Stimulated activated CD8-positive, alpha-beta memory T cell treated with anti-CD3 and anti-CD28 coated beads, Interleukin-4, amount 100 ng/mL, for 4 hours (primary cell): Measurements from ENCODE around the gene KHDC3L.

ENCODE experiments used
- DNase-seq, 2 donors: peaks; one replicate each; pipeline ENCODE4 v3.0.0-alpha.2; 2020; ENCODE audit warnings: low read depth in 2 of 2, low spot score in 1 of 2

KHDC3L gene, protein sequence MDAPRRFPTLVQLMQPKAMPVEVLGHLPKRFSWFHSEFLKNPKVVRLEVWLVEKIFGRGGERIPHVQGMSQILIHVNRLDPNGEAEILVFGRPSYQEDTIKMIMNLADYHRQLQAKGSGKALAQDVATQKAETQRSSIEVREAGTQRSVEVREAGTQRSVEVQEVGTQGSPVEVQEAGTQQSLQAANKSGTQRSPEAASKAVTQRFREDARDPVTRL

DNA sequence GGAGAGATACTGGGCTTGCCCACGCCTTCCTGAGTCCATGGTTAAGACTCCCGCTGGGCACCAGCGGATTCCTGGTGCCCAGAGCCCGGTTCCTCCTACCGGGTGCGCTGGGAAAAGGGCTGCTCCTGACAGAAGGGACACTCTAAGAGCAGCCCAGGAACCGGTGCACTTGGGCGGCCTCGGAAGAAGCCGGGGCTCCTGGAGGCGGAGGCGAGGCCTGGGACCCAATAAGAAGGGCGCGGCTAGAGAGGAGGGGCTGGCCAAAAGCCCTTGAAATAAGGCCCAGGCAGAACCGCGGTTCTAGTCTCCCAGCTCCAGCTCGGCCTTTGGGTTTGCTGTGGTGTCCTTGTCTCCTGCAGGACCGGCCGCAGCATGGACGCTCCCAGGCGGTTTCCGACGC, at the start of gene KHDC3L:
Gene KHDC3L (plus strand): TSS at position 301 of the 400 bp plus-strand sequence. CDS start 72 bp downstream, at position 373.
- DNase-seq, result no peak

DNA sequence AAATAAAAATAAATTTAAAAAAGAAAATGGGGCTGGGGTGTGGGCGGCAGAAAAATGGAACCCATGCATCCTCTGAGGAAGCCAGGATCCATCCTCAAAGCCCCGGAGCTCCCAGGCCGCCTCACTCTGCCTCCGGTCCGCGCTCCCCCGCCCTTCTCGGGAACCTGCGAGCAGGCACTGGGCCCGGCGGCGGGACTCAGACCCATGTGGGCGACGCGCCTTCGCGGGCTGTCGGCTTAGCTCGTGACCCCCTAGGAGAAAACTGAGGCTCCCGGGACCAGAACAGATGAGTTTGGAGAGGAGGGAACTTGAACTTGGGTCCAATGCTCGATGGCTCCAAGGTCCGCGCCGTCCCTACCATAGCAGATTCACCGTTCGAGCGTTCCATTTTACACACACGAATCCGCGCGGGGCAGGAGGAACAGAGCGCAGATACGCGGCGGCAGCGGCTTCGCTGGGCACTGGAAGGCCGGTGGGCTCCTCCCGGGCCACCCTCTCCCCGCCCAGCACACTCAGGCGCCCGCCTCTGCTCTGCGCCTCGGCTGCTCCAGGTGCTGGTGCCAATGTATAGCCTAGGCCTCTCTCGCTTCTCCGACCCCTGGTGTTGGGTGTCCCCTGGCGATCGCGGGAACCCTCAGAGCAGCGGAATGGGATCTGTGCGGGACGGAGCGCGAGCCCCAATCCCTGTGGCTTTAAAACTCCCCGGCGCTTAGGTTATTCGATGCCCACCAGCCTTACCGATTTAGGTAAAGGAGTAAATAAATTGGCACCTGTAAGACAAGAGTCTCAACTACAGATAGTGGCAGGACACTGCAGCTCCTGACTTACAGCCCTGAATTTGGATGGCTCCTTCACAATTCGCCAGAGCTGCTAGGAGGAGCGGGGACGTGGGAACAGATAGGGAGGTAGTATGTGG, 47.6 kb upstream of the KHDC3L start:
- DNase-seq, result no peak

DNA sequence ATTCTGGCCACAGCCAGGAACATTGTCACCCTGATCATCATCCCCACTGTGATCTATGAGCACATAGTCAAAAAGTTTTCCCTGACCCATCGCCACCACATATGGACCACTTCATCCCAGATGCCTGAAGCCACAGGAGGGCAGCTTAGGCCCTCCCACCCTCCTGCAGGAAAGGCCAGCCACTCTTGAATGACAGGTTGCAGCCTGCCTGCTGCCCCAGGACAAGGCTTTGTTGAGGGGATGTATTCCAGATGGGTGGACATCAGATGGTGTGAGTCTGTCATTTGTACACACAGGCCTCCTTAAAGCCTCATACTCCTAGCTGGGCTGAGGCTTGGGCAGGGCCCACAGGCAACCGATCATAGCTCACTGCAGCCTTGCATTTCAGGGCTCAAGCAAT, 39.1 kb upstream of the KHDC3L start:
- DNase-seq, result no peak

DNA sequence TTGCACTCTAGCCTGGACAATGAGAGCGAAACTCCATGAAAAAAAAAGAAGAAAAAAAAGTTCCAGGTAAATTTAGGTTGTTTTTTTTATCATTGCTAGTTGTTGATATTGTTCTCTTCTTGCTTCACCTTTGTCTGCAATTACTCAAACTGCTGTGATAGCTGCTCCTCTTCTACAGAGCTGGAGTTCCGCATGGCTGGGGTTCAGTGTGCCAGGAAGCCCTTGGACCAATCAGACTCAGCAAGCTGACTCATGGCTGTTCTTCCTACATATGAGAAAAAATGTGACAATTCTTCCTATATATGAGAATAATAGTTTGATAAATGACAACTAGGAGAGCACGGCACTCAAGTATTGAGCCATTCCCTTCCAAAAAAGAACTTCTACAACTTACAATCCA, 36.8 kb upstream of the KHDC3L start:
- no peak for DNase-seq

DNA sequence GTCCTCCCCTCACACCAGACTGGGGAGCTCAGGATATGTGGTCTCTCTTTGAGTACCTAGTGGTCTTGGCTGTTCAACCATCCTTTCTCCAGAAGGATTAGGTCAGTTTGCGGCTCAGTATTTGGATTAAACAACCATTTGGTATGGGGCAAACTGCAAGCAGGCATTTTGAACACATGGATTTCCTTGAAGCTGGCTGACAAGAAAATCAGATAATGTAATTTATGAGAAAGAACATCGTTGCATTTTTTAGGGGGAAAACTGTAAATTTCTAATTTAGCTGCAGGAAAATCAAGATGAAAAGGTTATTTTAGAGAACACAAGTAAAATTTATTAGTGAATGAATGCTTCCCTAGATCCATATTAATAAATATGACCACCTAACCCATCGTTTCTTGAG, 33.7 kb upstream of the KHDC3L start:
- no peak for DNase-seq

DNA sequence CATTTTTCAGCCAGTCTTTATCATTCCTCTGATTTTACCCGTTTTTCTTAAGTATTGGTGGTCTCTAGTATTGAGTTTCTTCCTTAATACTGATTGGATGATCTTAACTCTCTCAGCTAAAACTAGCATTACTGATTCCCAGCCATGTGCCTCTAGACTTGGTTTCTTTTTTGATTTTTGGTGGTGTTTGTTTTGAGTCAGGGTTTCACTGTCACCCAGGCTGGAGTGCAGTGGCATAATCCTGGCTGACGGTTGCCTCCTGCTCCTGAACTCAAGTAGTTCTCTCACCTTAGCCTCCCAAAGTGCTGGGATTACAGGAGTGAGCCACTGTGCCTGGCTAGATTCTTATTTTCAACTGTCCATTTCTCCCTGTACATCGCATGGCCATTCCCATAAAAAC, 33.3 kb upstream of the KHDC3L start:
- no peak for DNase-seq

DNA sequence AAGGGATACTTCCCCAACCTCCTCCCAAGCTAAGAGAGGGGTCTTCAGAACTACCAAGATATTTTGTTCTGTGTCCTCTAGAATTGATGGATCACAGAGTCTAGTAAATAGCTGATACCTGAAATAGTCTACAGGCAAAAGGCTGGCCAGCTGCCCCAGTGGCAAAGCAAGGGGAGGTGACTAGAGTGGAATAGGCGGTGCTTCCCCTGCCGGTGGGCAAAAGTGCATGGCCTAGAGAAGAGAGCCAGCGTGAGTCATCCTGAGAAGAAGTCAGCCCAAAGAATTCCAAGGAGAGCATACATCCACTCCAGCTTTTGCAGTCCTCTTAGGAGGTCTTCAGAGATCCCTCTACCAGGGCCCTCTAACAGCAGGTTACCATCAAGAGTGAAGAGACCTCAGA, 23.1 kb upstream of the KHDC3L start:
- no peak for DNase-seq

DNA sequence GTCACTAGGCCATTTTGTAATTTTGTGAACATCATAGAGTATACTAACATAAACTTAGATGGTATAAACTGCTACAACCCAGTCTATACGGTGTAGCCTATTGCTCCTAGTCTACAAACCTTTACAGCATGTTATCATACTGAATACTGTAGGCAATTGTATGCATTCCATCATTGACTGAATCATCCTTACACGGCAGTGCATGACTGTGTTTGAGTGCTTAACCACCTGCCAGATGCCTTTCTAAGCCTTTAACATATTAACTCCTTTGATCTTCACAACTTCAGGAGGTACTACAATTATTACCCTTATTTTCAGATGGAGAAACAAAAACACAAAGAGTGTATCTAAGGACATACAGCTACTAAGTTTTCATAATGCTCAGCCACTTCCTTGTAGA, 22.4 kb upstream of the KHDC3L start:
- DNase-seq, result no peak

DNA sequence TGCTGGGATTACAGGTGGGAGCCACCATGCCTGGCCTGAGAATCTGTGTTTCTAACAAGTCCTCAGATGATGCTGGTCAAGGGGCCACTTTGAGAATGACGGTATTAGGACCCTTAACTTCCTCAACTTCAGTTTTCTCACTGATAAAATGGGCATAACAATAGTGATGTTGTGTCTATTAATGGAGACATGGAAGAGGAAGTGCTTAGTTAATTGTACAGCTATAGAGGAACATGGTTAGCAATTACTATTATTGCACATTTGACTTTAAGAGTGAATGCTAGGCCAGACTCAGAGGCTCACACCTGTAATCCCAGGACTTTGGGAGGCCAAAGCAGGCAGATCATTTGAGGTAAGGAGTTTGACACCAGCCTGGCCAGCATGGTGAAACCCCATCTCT, 21.1 kb upstream of the KHDC3L start:
- DNase-seq, result no peak

DNA sequence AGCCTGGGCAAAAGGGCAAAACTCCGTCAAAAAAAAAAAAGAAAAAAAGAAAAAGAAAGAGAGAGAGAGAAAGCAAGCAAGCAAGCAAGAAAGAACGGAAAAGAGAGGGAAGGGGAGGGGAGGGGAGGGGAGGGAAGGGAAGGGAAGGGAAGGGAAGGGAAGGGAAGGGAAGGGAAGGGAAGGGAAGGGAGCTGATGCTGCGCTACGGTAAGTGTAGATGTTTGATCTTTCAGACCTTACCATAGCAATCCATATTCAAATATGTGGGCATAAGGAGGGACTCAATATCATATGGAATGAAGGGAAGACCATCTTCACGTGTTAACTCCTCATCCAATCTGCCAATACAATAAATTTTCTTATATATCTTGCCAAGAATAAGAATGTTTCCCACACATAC, 20.3 kb upstream of the KHDC3L start:
- no peak for DNase-seq

DNA sequence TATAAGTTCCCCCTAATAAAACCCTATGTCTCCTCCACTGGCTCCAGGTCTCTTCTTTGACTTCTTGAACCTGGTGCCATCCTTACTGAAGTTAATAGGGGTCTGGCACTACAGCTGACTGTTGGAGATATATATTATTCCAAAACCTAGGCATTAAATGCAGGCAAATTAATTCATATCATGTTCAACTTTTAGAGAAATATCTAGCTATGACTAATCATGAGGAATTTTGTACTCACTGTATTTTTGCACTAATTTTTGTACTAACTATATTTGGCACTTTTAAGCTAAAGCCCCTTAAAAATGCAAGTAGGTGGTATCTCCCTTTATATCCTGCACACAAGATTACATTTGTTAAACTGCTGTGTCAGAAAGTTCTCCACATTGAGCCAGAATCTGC, 19.3 kb upstream of the KHDC3L start:
- no peak for DNase-seq

DNA sequence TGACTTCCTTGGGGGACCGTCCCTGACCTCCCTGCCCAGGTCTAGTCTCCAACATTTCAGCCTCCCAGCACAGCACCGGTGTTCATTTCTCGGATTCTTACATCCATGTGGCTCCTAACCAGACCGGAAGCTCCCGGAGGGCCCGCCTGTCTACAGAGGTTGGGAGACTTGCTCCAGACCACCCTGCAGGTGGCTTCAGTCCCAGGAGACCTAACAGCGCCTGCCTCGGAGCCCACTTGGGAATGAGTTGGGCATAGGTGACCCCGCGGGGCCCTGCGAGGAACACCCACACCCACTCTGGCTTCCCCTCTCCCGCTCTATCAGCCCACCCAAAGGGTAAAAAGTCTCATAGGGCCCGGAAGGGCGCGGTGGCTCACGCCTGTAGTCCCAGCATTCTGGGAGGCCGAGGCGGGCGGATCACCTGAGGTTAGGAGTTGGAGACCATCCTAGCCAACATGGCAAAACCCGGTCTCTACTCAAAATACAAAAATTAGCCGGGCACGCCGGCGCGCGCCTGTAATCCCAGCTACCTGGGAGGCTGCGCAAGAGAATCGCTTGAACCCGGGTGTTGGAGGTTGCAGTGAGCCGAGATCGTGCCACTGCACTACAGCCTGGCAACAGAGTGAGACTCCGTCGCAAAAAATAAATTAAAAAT, 13.8 kb upstream of the KHDC3L start:
- DNase-seq, result no peak

DNA sequence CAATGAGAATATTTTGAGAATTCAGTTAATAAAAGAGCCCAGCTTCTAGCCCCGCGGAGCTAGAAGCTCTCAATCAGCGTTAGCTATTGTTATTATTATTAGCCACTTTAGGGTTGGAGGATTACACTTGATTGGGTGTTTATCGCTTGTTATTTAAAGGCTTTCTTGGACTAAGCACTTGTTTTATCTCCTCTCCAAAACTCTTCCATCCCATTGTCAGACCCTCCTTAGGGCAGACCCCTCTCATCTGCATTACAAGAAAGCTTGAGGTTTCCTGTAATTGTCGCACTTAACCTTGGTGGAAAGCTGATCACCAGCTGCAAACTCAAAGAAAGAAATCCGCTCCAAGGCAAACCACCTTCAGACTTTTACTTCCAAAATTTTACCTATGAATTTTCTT, 13.1 kb upstream of the KHDC3L start:
- DNase-seq, result no peak

DNA sequence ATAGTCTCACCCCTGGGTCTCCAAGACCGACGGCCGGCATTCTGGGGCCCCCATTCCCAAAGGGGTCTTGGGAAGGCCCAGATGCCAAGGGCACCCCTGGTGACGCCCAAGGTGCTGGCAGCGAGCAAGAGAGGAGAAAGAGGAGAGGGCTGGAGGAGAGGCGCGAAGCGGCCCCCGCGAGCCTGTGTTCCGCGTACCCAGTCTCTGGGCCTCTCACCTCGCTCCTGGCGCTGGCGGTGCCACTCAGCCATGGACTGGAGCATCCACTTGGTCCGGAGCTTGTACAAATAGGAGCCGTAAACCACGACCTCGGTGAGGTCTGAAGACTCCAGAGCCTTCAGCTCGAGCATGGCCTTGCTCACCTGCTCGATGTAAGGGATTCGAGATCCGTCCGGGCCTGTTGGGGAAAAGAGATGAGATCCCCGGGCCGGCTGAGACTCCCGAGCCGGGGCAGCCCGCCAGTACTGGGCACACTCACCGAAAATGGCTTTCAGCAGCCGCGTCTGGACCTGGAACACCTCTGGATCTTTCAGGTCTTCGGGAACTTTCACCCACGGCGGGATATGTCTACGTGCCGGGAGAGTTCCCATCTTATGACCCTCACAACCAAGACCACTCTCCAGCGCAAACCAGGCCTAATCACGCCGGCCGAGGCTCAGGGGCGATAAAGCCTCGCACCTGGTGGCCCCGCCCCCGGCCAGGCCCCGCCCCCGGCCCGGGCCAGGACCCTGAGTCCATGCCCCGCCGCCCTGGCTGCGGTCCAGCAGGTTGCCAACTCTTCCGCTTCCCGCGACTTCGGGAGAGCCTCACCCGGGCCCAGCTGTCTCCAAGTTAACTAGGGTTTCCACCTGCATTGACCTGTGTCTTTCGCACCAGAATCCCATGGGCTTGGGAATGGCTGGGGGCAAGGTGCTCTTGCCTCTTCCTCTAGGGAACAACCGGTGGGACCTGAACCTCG, 8.5 kb upstream of the KHDC3L start, which contains the start of gene DPPA5:
Gene DPPA5 (minus strand): TSS at position 641 of the 958 bp plus-strand sequence. CDS start 51 bp downstream, at position 590.
- DNase-seq, result no peak

DNA sequence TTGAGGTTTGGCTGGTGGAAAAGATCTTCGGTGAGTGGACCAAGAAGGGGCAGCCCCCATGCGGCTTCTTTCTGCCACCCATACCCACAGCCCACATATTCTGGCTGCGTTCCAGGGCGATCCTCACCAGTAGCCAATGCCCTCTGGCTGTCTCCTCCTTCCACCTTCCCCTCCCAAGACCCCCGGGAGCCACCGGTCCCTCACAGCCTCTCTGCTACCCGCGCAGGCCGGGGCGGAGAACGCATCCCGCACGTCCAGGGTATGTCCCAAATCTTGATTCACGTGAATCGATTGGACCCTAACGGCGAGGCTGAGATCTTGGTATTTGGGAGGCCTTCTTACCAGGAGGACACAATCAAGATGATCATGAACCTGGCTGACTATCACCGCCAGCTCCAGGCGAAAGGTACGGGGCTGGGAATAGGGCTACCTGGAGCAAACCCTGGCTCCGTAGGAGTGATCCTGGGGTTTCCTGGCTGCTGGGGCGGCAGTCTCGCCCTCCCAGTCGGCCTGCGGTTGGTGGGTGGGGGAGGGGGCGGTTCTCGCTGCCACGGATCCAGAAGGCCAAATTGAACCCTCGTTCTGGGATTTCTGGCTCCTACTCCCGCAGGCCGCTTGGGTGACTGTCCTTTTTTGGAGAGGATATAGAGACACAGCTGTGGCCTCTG, 545 bp downstream of the KHDC3L start:
- no peak for DNase-seq

DNA sequence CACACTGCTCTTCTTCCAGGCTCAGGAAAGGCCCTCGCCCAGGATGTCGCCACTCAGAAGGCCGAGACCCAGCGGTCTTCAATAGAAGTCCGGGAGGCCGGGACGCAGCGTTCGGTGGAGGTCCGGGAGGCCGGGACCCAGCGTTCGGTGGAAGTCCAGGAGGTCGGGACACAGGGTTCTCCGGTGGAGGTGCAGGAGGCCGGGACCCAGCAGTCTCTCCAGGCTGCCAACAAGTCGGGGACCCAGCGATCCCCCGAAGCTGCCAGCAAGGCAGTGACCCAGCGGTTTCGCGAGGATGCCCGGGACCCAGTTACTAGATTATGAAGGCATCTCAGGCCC, 1.0 kb downstream of the KHDC3L start:
- no peak for DNase-seq

DNA sequence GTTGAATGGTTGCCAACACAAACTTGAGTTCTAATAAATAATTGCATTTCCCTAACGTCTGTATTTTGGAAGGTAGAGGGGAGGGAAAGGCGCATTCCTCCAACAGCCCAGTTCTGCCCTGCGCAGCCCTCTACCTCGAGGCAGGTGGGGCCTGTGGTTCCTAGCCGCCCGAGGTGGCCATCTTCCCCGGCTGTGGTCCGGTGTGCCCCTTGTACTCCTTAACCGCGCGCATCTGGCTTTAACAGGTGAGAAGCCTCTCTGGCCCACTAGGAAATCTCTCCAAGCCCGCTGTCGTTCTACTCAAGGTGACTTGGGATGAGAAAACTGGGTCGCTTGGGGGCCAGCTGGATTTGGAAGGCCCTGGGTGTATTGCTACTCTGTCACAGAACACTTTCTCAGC, 1.7 kb downstream of the KHDC3L start:
- no peak for DNase-seq

DNA sequence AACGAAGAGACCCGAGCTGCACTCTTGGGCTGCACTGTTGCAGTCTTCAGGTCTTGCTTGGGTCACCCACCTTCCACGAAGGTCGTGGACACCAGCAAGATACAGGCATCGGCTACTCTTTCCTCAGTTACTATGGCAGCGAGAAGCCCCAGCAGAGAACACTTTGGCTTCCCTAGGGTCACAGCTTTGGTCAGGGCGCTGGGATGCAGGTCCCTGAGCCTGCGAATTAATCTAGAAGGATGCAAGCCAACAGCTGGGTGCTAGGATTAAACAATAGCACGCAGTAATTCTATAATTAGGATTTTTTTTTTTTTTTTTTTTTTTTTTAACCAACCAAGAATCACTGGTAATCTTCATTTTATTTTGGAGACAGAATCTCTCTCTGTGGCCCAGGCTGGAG, 2.1 kb downstream of the KHDC3L start:
- DNase-seq, result no peak

DNA sequence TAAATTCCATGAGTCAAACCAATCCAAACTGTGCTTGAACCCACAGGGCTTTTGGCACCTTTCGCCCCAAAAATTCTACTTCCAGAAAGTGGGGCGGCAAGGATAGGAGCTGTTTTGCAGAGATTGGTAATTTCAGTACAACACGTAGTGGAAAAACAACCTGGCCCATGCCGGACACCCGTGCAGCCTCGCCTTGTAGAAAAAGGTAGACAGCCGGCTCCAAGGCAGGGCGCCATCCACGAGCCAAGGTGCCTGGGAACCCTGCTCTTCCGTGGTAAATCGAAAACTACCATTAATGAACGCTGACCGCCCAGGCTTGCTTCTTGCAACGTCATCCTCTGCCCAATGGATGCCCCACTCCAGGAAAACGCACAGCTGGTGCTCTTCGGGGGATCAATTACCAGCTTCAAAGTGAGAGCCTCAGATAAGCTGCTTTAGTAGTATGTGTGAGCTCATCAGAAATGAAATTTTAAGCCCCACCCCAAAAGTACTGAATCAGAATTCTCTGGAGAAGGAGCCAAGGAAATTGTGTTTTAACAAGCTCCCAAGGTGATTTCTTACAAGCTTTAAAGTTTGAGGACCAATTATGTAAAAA, 5.4 kb downstream of the KHDC3L start:
- no peak for DNase-seq

DNA sequence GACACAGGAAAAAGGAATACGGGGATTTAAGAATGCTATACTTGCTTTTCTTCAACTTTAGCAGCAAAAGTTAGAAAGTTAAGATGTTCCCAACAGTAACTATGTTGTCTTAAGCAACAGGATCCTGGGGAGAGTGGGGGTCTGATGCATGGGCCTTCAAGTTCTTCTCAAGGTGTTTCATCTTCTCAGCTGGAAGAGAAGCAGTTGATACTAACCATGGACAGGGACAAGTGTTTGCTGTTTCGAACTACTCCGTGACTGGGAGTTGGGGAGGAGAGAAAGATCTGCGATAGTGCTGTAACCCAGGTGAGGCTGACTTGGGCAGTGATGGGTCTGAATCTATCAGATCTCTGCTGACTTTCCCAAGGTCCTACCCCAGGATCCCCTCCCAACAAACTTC, 6.2 kb downstream of the KHDC3L start:
- DNase-seq, result no peak
